Measurements from ENCODE around the gene TRIM42.
A peak's percentile ranks its signal among the peaks of the same experiment; 100 is the strongest.

TRIM42 gene

GRCh38 chr3:140686948-140687347 is 9.1 kb downstream of the TRIM42 start:
- no peak overlapping the region for H2AFZ ChIP-seq (ENCODE audit: low read length)
- H2BK15ac ChIP-seq (ENCODE audit: low read length): no peak overlapping the region
- no peaks in the 10 kb centered on the region for H3K79me1 ChIP-seq (ENCODE audit: low read depth, low read length)
- no peak overlapping the region for H3K9ac ChIP-seq (ENCODE audit: low read depth, low read length, poor library complexity)
- no peak overlapping the region for H3K4me3 ChIP-seq (ENCODE audit: low read length in 2 of 2)
- H4K91ac ChIP-seq (ENCODE audit: low read depth, low read length, poor library complexity): no peak overlapping the region
- no peak overlapping the region for H3K23ac ChIP-seq (ENCODE audit: low read depth, low read length, poor library complexity)
- no peak overlapping the region for H3K4ac ChIP-seq (ENCODE audit: low read length)
- no peak overlapping the region for H2AK5ac ChIP-seq (ENCODE audit: low read depth, low read length)
- H3K27ac ChIP-seq (replicated peaks; ENCODE audit: low read length): no peak overlapping the region
- no peak overlapping the region for H2BK120ac ChIP-seq (ENCODE audit: low read depth, low read length)
- no peak overlapping the region for H3K14ac ChIP-seq (ENCODE audit: low read length)
- no peak for DNase-seq (ENCODE audit: low spot score)
- no peak overlapping the region for H3K4me2 ChIP-seq (ENCODE audit: insufficient read depth, low read length, poor library complexity, severe bottlenecking)
- no peaks in the 10 kb centered on the region for H3K36me3 ChIP-seq (replicated peaks in 1 of 2; ENCODE audit: control insufficient read depth in 2 of 2, insufficient read depth in 2 of 2, low read length in 2 of 2)
- no peak overlapping the region for H3K18ac ChIP-seq (ENCODE audit: low read length)
- H4K8ac ChIP-seq (ENCODE audit: low read depth, low read length): no peak overlapping the region
- no CpG with 5 or more reads among the region's 2 CpGs for WGBS, 2 donors (ENCODE audit: extremely low coverage in 2 of 2, insufficient read length in 2 of 2, insufficient replicate concordance in 1 of 2)
- H3K4me1 ChIP-seq (ENCODE audit: control insufficient read depth in 2 of 2, insufficient read depth in 1 of 2, low read depth in 1 of 2, low read length in 2 of 2): no peaks in the 10 kb centered on the region
- H3K27me3 ChIP-seq (ENCODE audit: control insufficient read depth in 3 of 3, insufficient read depth in 3 of 3, low read depth in 1 of 3, low read length in 3 of 3): no peaks in the 10 kb centered on the region
- H2BK12ac ChIP-seq (ENCODE audit: low read length): no peak overlapping the region
- no peaks in the 10 kb centered on the region for H3K9me3 ChIP-seq (replicated peaks in 1 of 2; ENCODE audit: control insufficient read depth in 2 of 2, insufficient read depth in 1 of 2, low read depth in 1 of 2, low read length in 2 of 2)
- H2BK5ac ChIP-seq (ENCODE audit: low read length): no peak overlapping the region

GRCh38 chr3:140695361-140696061 is 17.6 kb downstream of the TRIM42 start:
- H3K14ac ChIP-seq (ENCODE audit: low read length): no peak overlapping the region
- WGBS, 2 donors (ENCODE audit: extremely low coverage in 2 of 2, insufficient read length in 2 of 2, insufficient replicate concordance in 1 of 2): no CpG with 5 or more reads among the region's 5 CpGs
- H2BK12ac ChIP-seq (ENCODE audit: low read length): peak overlapping the region; percentile 10
- no peaks in the 10 kb centered on the region for H3K36me3 ChIP-seq (replicated peaks in 1 of 2; ENCODE audit: control insufficient read depth in 2 of 2, insufficient read depth in 2 of 2, low read length in 2 of 2)
- H3K4me2 ChIP-seq (ENCODE audit: insufficient read depth, low read length, poor library complexity, severe bottlenecking): no peak overlapping the region
- H3K9ac ChIP-seq (ENCODE audit: low read depth, low read length, poor library complexity): no peak overlapping the region
- no peak overlapping the region for H3K4ac ChIP-seq (ENCODE audit: low read length)
- H3K23ac ChIP-seq (ENCODE audit: low read depth, low read length, poor library complexity): no peak overlapping the region
- no peak overlapping the region for H2AK5ac ChIP-seq (ENCODE audit: low read depth, low read length)
- H2BK5ac ChIP-seq (ENCODE audit: low read length): no peak overlapping the region
- no peak overlapping the region for H3K4me3 ChIP-seq (ENCODE audit: low read length in 2 of 2)
- H2AFZ ChIP-seq (ENCODE audit: low read length): peak overlapping the region; percentile 13
- no peak overlapping the region for H2BK120ac ChIP-seq (ENCODE audit: low read depth, low read length)
- H3K27ac ChIP-seq (replicated peaks; ENCODE audit: low read length): no peak overlapping the region
- H4K8ac ChIP-seq (ENCODE audit: low read depth, low read length): no peak overlapping the region
- no peaks in the 10 kb centered on the region for H3K27me3 ChIP-seq (ENCODE audit: control insufficient read depth in 3 of 3, insufficient read depth in 3 of 3, low read depth in 1 of 3, low read length in 3 of 3)
- DNase-seq (ENCODE audit: low spot score): no peak
- peaks cover 0 to 3% of the 10 kb centered on the region in 2 donors for H3K4me1 ChIP-seq (ENCODE audit: control insufficient read depth in 2 of 2, insufficient read depth in 1 of 2, low read depth in 1 of 2, low read length in 2 of 2)
- peak overlapping the region; percentile 71 for H3K18ac ChIP-seq (ENCODE audit: low read length)
- no peaks in the 10 kb centered on the region for H3K79me1 ChIP-seq (ENCODE audit: low read depth, low read length)
- H4K91ac ChIP-seq (ENCODE audit: low read depth, low read length, poor library complexity): no peak overlapping the region
- no peaks in the 10 kb centered on the region for H3K9me3 ChIP-seq (replicated peaks in 1 of 2; ENCODE audit: control insufficient read depth in 2 of 2, insufficient read depth in 1 of 2, low read depth in 1 of 2, low read length in 2 of 2)
- no peak overlapping the region for H2BK15ac ChIP-seq (ENCODE audit: low read length)

GRCh38 chr3:140699516-140700231 is 21.8 kb downstream of the TRIM42 start:
- H2AK5ac ChIP-seq (ENCODE audit: low read depth, low read length): no peak overlapping the region
- WGBS, 2 donors (ENCODE audit: extremely low coverage in 2 of 2, insufficient read length in 2 of 2, insufficient replicate concordance in 1 of 2): no CpG with 5 or more reads among the region's 3 CpGs
- H3K14ac ChIP-seq (ENCODE audit: low read length): no peak overlapping the region
- no peak overlapping the region for H4K91ac ChIP-seq (ENCODE audit: low read depth, low read length, poor library complexity)
- no peak for DNase-seq (ENCODE audit: low spot score)
- no peak overlapping the region for H2BK12ac ChIP-seq (ENCODE audit: low read length)
- H3K79me1 ChIP-seq (ENCODE audit: low read depth, low read length): no peaks in the 10 kb centered on the region
- H4K8ac ChIP-seq (ENCODE audit: low read depth, low read length): no peak overlapping the region
- no peak overlapping the region for H2BK5ac ChIP-seq (ENCODE audit: low read length)
- H2AFZ ChIP-seq (ENCODE audit: low read length): no peak overlapping the region
- H3K4me1 ChIP-seq (ENCODE audit: control insufficient read depth in 2 of 2, insufficient read depth in 1 of 2, low read depth in 1 of 2, low read length in 2 of 2): peaks cover 0 to 3% of the 10 kb centered on the region in 2 donors
- H3K9ac ChIP-seq (ENCODE audit: low read depth, low read length, poor library complexity): no peak overlapping the region
- no peaks in the 10 kb centered on the region for H3K36me3 ChIP-seq (replicated peaks in 1 of 2; ENCODE audit: control insufficient read depth in 2 of 2, insufficient read depth in 2 of 2, low read length in 2 of 2)
- no peak overlapping the region for H3K23ac ChIP-seq (ENCODE audit: low read depth, low read length, poor library complexity)
- no peak overlapping the region for H2BK120ac ChIP-seq (ENCODE audit: low read depth, low read length)
- H3K27me3 ChIP-seq (ENCODE audit: control insufficient read depth in 3 of 3, insufficient read depth in 3 of 3, low read depth in 1 of 3, low read length in 3 of 3): no peaks in the 10 kb centered on the region
- H3K27ac ChIP-seq (replicated peaks; ENCODE audit: low read length): no peak overlapping the region
- H3K9me3 ChIP-seq (replicated peaks in 1 of 2; ENCODE audit: control insufficient read depth in 2 of 2, insufficient read depth in 1 of 2, low read depth in 1 of 2, low read length in 2 of 2): no peaks in the 10 kb centered on the region
- no peak overlapping the region for H2BK15ac ChIP-seq (ENCODE audit: low read length)
- H3K4ac ChIP-seq (ENCODE audit: low read length): no peak overlapping the region
- H3K4me2 ChIP-seq (ENCODE audit: insufficient read depth, low read length, poor library complexity, severe bottlenecking): no peak overlapping the region
- no peak overlapping the region for H3K18ac ChIP-seq (ENCODE audit: low read length)
- no peak overlapping the region for H3K4me3 ChIP-seq (ENCODE audit: low read length in 2 of 2)

- Histone ChIP-seq H3K27ac (replicated peaks; ENCODE audit: low read length) (no peak overlapping the region), H3K14ac (ENCODE audit: low read length) (no peak overlapping the region), H2BK5ac (ENCODE audit: low read length) (no peak overlapping the region), H4K8ac (ENCODE audit: low read depth, low read length) (no peak overlapping the region), H3K27me3 (ENCODE audit: control insufficient read depth in 3 of 3, insufficient read depth in 3 of 3, low read depth in 1 of 3, low read length in 3 of 3) (no peaks in the 10 kb centered on the region), H3K4me3 (ENCODE audit: low read length in 2 of 2) (no peak overlapping the region), H2AFZ (ENCODE audit: low read length) (no peak overlapping the region), H3K9ac (ENCODE audit: low read depth, low read length, poor library complexity) (no peak overlapping the region), H4K91ac (ENCODE audit: low read depth, low read length, poor library complexity) (no peak overlapping the region), H2BK120ac (ENCODE audit: low read depth, low read length) (no peak overlapping the region), H3K79me1 (ENCODE audit: low read depth, low read length) (no peaks in the 10 kb centered on the region), H2AK5ac (ENCODE audit: low read depth, low read length) (no peak overlapping the region), H3K23ac (ENCODE audit: low read depth, low read length, poor library complexity) (no peak overlapping the region), H3K4me2 (ENCODE audit: insufficient read depth, low read length, poor library complexity, severe bottlenecking) (no peak overlapping the region), H2BK12ac (ENCODE audit: low read length) (no peak overlapping the region), H3K4ac (ENCODE audit: low read length) (no peak overlapping the region), H2BK15ac (ENCODE audit: low read length) (no peak overlapping the region), H3K9me3 (replicated peaks in 1 of 2; ENCODE audit: control insufficient read depth in 2 of 2, insufficient read depth in 1 of 2, low read depth in 1 of 2, low read length in 2 of 2) (peaks cover 0 to 5% of the 10 kb centered on the region in 2 donors), H3K18ac (ENCODE audit: low read length) (no peak overlapping the region), H3K36me3 (replicated peaks in 1 of 2; ENCODE audit: control insufficient read depth in 2 of 2, insufficient read depth in 2 of 2, low read length in 2 of 2) (no peaks in the 10 kb centered on the region), H3K4me1 (ENCODE audit: control insufficient read depth in 2 of 2, insufficient read depth in 1 of 2, low read depth in 1 of 2, low read length in 2 of 2) (no peaks in the 10 kb centered on the region)
- no CpG with 5 or more reads among the region's 4 CpGs for WGBS, 2 donors (ENCODE audit: extremely low coverage in 2 of 2, insufficient read length in 2 of 2, insufficient replicate concordance in 1 of 2)
- DNase-seq (ENCODE audit: low spot score): no peak
These were observed 24.4 kb downstream of the TRIM42 start for GRCh38 chr3:140702281-140702680.
